Renal pelvis (tissue), 4 donors: ENCODE data around the gene PIP5K1B. TPM values are rescaled to one million over a fixed set of nuclear protein-coding genes. Genes with fewer than 3 reads are reported as not detected.

Experiments
- DNase-seq: peaks from one replicate; pipeline ENCODE4 v3.0.0-alpha.2; 2013
- polyA plus RNA-seq, 3 donors: library from polyadenylated mRNA; unstranded; fragments of 120-200 nt; gene quantifications; one replicate each; pipeline ENCODE4 v1.2.1, GENCODE V29; 2013; ENCODE audit not compliant: insufficient read length in 3 of 3

The PIP5K1B gene
- polyA plus RNA-seq, 3 donors, result 6.0 to 6.4 (median 6.3) TPM

GRCh38 chr9:68707801-68708488 is 2.9 kb downstream of the PIP5K1B start:
- DNase-seq, result no peak

- no peak for DNase-seq
Observed at GRCh38 chr9:68708513-68708912, 3.5 kb downstream of the PIP5K1B start.

GRCh38 chr9:68709291-68710110 is 4.5 kb downstream of the PIP5K1B start:
- DNase-seq, result no peak

DNA sequence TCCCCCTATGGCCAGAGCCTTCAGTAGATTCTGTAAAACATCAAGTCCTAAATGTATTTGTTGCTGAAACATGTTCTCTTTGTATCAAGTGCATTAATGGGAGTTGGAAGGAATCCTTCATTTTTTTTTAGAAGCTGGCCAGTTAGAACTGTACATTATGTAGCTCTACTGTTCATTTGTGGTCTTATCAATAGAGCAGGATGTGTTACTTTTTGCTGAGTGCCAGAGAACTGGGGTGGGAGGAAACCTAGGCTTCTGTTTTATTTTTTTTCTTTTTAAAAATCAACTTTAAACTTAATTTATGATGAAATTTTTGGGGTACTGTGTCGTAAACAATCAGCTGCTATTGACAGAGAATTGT is 5.1 kb downstream of the PIP5K1B start:
- no peak for DNase-seq

- DNase-seq, result no peak
Observed at GRCh38 chr9:68711281-68711680, 6.2 kb downstream of the PIP5K1B start.

GRCh38 chr9:68711932-68712331 is 6.9 kb downstream of the PIP5K1B start:
- no peak for DNase-seq

DNA sequence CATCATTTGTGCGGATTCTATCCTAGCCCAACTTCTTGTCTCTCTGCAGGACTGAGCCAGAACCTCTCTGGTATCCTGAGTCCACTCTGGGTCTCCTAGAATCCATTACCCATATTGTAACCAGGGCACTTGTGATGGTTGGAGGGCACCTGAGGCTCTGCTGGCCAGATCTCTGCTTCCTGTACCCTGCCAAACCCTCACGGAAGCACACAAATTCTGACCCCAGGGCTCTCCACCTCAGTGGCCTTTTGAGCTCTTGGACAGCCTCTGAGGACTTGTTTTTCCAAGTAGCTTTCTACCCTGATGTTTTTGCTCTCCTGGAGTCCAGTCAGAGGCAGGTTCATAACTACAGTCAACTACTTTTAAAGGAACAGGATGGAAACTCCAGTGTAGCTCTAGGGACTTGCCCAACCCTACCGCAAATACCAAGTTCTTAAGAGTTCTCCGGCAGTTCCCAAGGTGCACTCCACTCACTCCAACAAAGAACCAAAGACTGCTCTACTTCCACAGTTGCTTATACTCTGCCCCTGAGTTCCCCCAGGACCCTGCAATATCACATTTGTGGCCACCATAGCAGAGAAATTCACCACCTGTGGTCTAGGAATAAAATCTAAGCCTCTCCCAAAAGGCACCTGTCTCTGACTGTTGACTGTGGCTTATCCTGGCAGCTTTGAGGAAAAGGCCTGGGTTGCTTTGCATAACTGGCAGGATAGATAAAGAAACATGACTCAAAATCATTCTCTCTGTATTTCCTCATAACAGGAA is 9.6 kb downstream of the PIP5K1B start:
- no peak for DNase-seq

- no peak for DNase-seq
Observed at GRCh38 chr9:68715181-68715456, 10.1 kb downstream of the PIP5K1B start.

- no peak for DNase-seq
Observed at GRCh38 chr9:68717552-68718443, 12.8 kb downstream of the PIP5K1B start.

- no peak for DNase-seq
Observed at GRCh38 chr9:68719847-68720246, 14.8 kb downstream of the PIP5K1B start.

- DNase-seq, result no peak
Observed at GRCh38 chr9:68720656-68721313, 15.7 kb downstream of the PIP5K1B start.

DNA sequence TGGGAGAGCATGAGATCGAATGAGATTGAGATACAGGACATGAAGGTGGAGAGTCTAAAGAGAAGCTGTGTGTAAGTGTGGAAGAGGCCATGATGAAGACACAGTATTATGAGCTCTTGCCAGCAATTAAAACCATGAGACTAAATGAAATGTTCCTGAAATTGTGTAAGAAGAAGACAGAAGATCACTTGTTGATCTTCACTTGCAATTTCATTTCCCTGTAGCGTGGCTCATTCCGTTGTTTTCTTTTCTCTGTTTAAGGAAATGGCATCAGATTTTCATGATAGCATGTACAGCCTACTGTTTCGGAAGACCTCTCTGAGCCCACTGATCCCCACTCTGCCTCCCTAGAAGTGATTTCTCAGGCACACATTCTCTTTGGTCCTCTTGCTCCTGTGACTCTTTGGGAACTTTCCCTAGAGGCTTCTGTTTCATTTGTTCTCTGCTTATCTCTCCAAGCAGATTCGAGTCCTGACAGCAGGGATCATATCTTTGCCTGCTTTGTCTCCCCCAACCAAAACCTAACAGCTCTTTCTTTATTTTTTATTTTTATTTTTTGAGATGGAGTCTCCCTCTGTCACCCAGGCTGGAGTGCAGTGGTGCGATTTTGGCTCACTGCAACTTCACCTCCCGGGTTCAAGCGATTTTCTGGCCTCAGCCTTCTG is 16.8 kb downstream of the PIP5K1B start:
- no peak for DNase-seq

DNA sequence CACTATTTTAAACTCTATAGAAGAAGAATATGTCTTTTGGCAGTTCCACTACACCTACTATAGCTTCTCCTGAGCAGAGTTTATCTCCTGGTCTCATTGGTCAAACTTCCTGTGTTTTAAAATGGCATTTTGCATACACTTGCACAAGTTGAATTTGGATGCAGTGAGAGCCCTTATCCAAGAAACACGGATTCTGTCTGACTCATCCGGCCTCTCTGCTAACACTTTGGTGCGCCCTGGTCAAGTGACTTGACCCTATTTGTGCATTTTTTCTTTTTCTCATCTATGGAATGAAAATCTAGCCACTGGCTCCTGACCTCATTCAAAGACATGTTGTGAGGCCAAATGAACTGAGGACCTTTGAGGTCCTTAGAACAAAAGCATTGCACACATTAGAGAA is 20.0 kb downstream of the PIP5K1B start:
- DNase-seq, result no peak

GRCh38 chr9:68726489-68726888 is 21.4 kb downstream of the PIP5K1B start:
- no peak for DNase-seq

GRCh38 chr9:68727636-68728035 is 22.6 kb downstream of the PIP5K1B start:
- no peak for DNase-seq

DNA sequence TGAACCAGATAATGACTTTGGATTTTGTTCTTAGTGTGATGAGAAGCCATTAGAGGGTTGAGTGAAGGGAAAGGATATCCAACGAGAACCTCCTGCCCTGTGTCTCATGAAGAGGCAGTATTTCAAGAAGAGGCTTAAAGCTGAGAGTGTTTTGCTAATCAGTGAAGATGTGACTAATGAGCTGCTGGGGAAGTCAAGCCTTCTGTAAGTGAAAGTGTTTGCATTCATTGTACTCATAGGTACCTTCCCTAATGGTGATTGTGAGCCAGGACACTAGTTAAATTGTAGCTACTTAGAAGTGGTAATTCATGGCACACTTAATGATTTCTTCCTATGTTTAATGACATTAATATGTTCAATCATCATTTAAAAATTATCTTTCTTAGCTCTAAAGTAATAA is 23.7 kb downstream of the PIP5K1B start:
- DNase-seq, result no peak

DNA sequence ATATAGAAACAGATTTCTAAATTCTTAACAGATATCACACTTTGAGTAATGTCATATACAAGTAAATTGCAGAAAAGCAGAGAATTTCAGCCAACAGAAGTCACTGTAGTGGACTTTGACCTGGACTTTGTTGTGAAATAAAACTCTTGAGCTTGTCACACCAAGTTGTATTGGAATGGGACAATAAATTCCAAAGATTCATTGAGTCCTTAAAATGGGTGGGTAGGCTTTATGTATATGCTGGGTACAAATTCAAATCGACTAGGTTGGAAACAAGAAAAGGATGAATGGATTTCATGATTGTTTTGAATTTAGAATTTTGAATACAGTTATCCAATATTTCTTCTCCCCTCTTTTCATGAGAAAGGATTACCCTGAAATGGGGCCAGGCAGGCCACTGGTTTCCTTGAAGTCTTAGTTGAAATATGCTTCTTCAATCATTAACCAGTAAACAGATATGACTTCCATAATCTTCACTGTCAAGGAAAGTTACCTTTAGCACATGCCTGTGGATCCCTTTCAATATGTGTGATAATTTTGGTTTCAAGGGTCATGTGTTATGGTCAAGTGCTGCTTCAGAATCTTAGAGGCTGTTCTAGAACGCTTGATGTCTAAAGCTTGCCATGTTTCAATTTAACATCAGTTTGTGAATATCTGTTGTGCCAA is 25.7 kb downstream of the PIP5K1B start:
- DNase-seq, result no peak

GRCh38 chr9:68731857-68732256 is 26.8 kb downstream of the PIP5K1B start:
- DNase-seq, result no peak

DNA sequence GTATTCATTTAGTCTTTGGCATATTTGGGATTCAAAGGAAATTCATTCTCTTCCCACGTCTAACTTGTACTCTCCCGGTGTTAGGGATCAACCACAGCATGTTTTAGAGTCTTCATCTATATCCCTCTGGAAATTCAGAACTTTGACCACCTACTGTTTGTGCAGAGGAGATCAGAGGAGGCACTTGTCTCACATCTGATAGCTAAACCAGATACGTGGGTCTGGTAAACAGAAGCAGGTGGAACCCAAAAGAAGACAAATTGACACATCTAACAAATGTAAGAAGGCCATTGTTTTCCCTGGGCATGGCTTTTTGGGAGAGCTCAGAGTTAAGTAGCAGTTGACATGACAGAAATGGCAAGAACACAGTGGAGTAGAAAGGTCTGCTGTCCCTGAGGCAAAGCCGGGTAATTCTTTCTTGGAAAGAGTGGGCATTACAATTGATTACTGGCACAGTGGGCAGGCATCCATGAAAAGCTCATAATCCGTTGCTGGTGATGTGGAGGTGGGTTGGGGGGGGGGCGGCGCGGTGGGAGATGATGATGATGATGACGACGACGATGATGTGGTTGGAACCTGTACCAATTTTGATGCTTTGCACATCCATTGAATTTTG is 27.5 kb downstream of the PIP5K1B start:
- DNase-seq, result no peak

GRCh38 chr9:68733021-68733405 is 28.0 kb downstream of the PIP5K1B start:
- no peak for DNase-seq
